Kidney epithelial cell (primary cell): Measurements from ENCODE around the gene EZR. TPM values are rescaled to one million over a fixed set of nuclear protein-coding genes. Genes with fewer than 3 reads are reported as not detected.
"Not testable (repeated sequence)": the region's sequence is repeated elsewhere in the genome, so short reads cannot be mapped to it uniquely, and the experiment has no call there.

ENCODE experiments used
- DNase-seq: peaks from one replicate; pipeline ENCODE4 v3.0.0-alpha.2; 2010; ENCODE audit warnings: low read depth
- H3K27me3 ChIP-seq: 2 replicates; pipeline ENCODE4 v1.6.0; 2011; ENCODE audit warnings: low read length; ENCODE audit not compliant: control insufficient read depth, insufficient read depth
- H3K36me3 ChIP-seq: 2 replicates; pipeline ENCODE4 v1.5.1; 2011; ENCODE audit warnings: low read length; ENCODE audit not compliant: control insufficient read depth, insufficient read depth
- H3K4me3 ChIP-seq: 2 replicates; pipeline ENCODE4 v1.5.1; 2011; ENCODE audit warnings: low read depth, mild to moderate bottlenecking, control low read depth, low read length
- CTCF ChIP-seq: IDR thresholded peaks from 2 replicates; pipeline ENCODE4 v1.5.1; 2011; ENCODE audit warnings: mild to moderate bottlenecking, moderate library complexity, low read length, control low read depth, inconsistent platforms; ENCODE audit not compliant: insufficient read depth, poor library complexity, severe bottlenecking
- total RNA-seq: library from RNA; depleted of rRNA; stranded (reverse); fragments of >200 nt; gene quantifications from 2 replicates; pipeline ENCODE4 v1.2.3, GENCODE V29; 2015

The EZR gene
- total RNA-seq, 1 donor from 2014 or later = 277 TPM

- DNase-seq = no peak
- Histone ChIP-seq H3K27me3 (no peaks in the 10 kb centered on the region), H3K4me3 (no peak overlapping the region), H3K36me3 (no peaks in the 10 kb centered on the region)
- TF ChIP-seq CTCF = no peak
Measured at GRCh38 chr6:158839796-158840195, 20.6 kb upstream of the EZR start.

GRCh38 chr6:158838790-158839189 is 19.6 kb upstream of the EZR start:
- not testable (repeated sequence) for DNase-seq, H3K4me3 ChIP-seq, H3K36me3 ChIP-seq, H3K27me3 ChIP-seq

- DNase-seq = no peak
- Histone ChIP-seq H3K36me3 (no peaks in the 10 kb centered on the region), H3K4me3 (no peak overlapping the region), H3K27me3 (no peaks in the 10 kb centered on the region)
- no peak for TF ChIP-seq CTCF
Measured at GRCh38 chr6:158837684-158838625, 18.8 kb upstream of the EZR start.

- H3K4me3 ChIP-seq = no peak overlapping the region
- no peaks in the 10 kb centered on the region for H3K27me3 ChIP-seq
- no peaks in the 10 kb centered on the region for H3K36me3 ChIP-seq
- no peak for TF ChIP-seq CTCF
- no peak for DNase-seq
Measured at GRCh38 chr6:158836625-158837311, 17.6 kb upstream of the EZR start.

GRCh38 chr6:158835616-158836221 is 16.6 kb upstream of the EZR start:
- DNase-seq = no peak
- no peak overlapping the region for H3K4me3 ChIP-seq
- no peaks in the 10 kb centered on the region for H3K27me3 ChIP-seq
- no peak for TF ChIP-seq CTCF
- no peaks in the 10 kb centered on the region for H3K36me3 ChIP-seq
